NT2/D1 (cell line): ENCODE results near the gene SPSB4.
"Not testable (repeated sequence)": the region's sequence is repeated elsewhere in the genome, so short reads cannot be mapped to it uniquely, and the experiment has no call there.

Experiments
- DNase-seq: peaks from one replicate; pipeline ENCODE4 v3.0.0-alpha.2; 2011; ENCODE audit warnings: low read depth, low spot score
- H3K27me3 ChIP-seq: 2 replicates; pipeline ENCODE4 v1.6.0; 2011; ENCODE audit warnings: mild to moderate bottlenecking; ENCODE audit not compliant: insufficient read length, insufficient read depth
- H3K36me3 ChIP-seq: 2 replicates; pipeline ENCODE4 v1.6.1; 2011; ENCODE audit warnings: mild to moderate bottlenecking, low read length, mixed read lengths; ENCODE audit not compliant: insufficient read depth, insufficient read length
- H3K4me1 ChIP-seq: 2 replicates; pipeline ENCODE4 v1.5.1; 2011; ENCODE audit not compliant: insufficient read depth, insufficient read length
- H3K4me3 ChIP-seq: 2 replicates; pipeline ENCODE4 v1.5.1; 2011; ENCODE audit warnings: low read depth; ENCODE audit not compliant: insufficient read length
- H3K9ac ChIP-seq: 2 replicates; pipeline ENCODE4 v1.6.0; 2011; ENCODE audit warnings: low read depth; ENCODE audit not compliant: insufficient read length
- H3K9me3 ChIP-seq: 2 replicates; pipeline ENCODE4 v1.5.1; 2011; ENCODE audit warnings: mild to moderate bottlenecking, low read length; ENCODE audit not compliant: insufficient read depth
- SUZ12 ChIP-seq: IDR thresholded peaks from 2 replicates; pipeline ENCODE4 v1.6.1; 2011; ENCODE audit not compliant: insufficient read length, insufficient read depth; ENCODE audit errors: extremely low read depth
- YY1 ChIP-seq: IDR thresholded peaks from 2 replicates; pipeline ENCODE4 v1.6.1; 2011; ENCODE audit not compliant: insufficient read length, insufficient read depth
- ZNF274 ChIP-seq: IDR thresholded peaks from 2 replicates; pipeline ENCODE4 v1.6.1; 2011; ENCODE audit warnings: mild to moderate bottlenecking, low read depth, low read length

SPSB4 gene

GRCh38 chr3:141050576-141051442 lies at the start of gene SPSB4:
TSS of gene SPSB4 (plus strand) at chr3:141051347. CDS start at chr3:141066105, 14,758 bp downstream.
- peak; percentile 87 for DNase-seq
- Histone ChIP-seq H3K9me3 (peaks cover 5% of the 10 kb centered on the region; the same call in 1 of the 2 replicates), H3K4me1 (peaks cover 2% of the 10 kb centered on the region), H3K4me3 (peak within 1 kb of the TSS; percentile 64), H3K27me3 (peaks cover 21% of the 10 kb centered on the region), H3K36me3 (peaks cover 5% of the 10 kb centered on the region), H3K9ac (peak within 1 kb of the TSS; percentile 87)
- no peak for TF ChIP-seq YY1

- H3K9ac ChIP-seq: no peak overlapping the region
- no peak overlapping the region for H3K4me3 ChIP-seq
- no peaks in the 10 kb centered on the region for H3K4me1 ChIP-seq
- no peaks in the 10 kb centered on the region for H3K36me3 ChIP-seq
- H3K27me3 ChIP-seq: peaks cover 1% of the 10 kb centered on the region
- H3K9me3 ChIP-seq: no peaks in the 10 kb centered on the region
- TF ChIP-seq YY1: no peak
- no peak for TF ChIP-seq ZNF274
- no peak for TF ChIP-seq SUZ12
- no peak for DNase-seq
Observed at GRCh38 chr3:141006344-141006743, 44.8 kb upstream of the SPSB4 start.

DNA sequence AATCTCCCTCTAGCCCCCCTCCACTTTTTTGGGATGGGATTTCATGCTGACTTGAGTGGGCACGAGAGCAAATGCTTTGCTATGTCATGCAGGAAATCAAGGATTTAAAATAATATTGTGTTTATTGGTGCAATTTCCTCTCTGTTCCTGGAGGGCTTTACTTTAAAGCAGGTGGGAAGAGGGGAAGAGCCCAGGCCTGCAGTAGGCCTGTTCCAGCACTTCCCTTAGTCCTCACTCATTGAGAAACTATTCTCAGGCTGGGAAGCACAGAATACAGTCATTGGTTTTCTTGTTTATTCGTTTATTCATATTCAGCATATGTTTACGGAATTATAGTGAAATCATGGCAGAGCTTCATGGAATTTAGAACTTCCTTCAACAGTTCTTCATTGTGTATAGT lies 41.7 kb upstream of the SPSB4 start:
- DNase-seq: no peak
- no peak overlapping the region for H3K9ac ChIP-seq
- peaks cover 2% of the 10 kb centered on the region for H3K27me3 ChIP-seq
- H3K36me3 ChIP-seq: no peaks in the 10 kb centered on the region
- no peak overlapping the region for H3K4me3 ChIP-seq
- H3K4me1 ChIP-seq: no peaks in the 10 kb centered on the region
- no peaks in the 10 kb centered on the region for H3K9me3 ChIP-seq
- TF ChIP-seq ZNF274 (no peak), YY1 (no peak), SUZ12 (no peak)

GRCh38 chr3:141011232-141011996 lies 39.7 kb upstream of the SPSB4 start:
- peak; percentile 76 for DNase-seq
- H3K9ac ChIP-seq: no peak overlapping the region
- H3K9me3 ChIP-seq: no peaks in the 10 kb centered on the region
- no peaks in the 10 kb centered on the region for H3K36me3 ChIP-seq
- peaks cover 2% of the 10 kb centered on the region for H3K27me3 ChIP-seq
- H3K4me1 ChIP-seq: no peaks in the 10 kb centered on the region
- TF ChIP-seq ZNF274: no peak
- TF ChIP-seq YY1: no peak
- no peak for TF ChIP-seq SUZ12
- no peak overlapping the region for H3K4me3 ChIP-seq

GRCh38 chr3:141011997-141012262 lies 39.2 kb upstream of the SPSB4 start:
- DNase-seq: no peak
- Histone ChIP-seq H3K4me1 (no peaks in the 10 kb centered on the region), H3K36me3 (no peaks in the 10 kb centered on the region), H3K9me3 (no peaks in the 10 kb centered on the region), H3K4me3 (no peak overlapping the region), H3K9ac (no peak overlapping the region), H3K27me3 (peaks cover 2% of the 10 kb centered on the region)
- TF ChIP-seq SUZ12: no peak
- TF ChIP-seq ZNF274: no peak
- TF ChIP-seq YY1: no peak

- Histone ChIP-seq H3K4me1 (no peaks in the 10 kb centered on the region), H3K9ac (no peak overlapping the region), H3K9me3 (no peaks in the 10 kb centered on the region), H3K4me3 (no peak overlapping the region), H3K36me3 (no peaks in the 10 kb centered on the region), H3K27me3 (peaks cover 2% of the 10 kb centered on the region)
- no peak for TF ChIP-seq YY1
- peak; percentile 3 for DNase-seq
Observed at GRCh38 chr3:141012571-141012970, 38.6 kb upstream of the SPSB4 start.

GRCh38 chr3:141015481-141015880 lies 35.7 kb upstream of the SPSB4 start:
- no peaks in the 10 kb centered on the region for H3K4me1 ChIP-seq
- H3K36me3 ChIP-seq: no peaks in the 10 kb centered on the region
- DNase-seq: no peak
- no peak overlapping the region for H3K4me3 ChIP-seq
- no peaks in the 10 kb centered on the region for H3K9me3 ChIP-seq
- TF ChIP-seq ZNF274 (no peak), SUZ12 (no peak), YY1 (no peak)
- no peak overlapping the region for H3K9ac ChIP-seq
- H3K27me3 ChIP-seq: peaks cover 2% of the 10 kb centered on the region

- H3K36me3 ChIP-seq, H3K27me3 ChIP-seq, H3K9ac ChIP-seq, DNase-seq, H3K4me1 ChIP-seq, H3K4me3 ChIP-seq, H3K9me3 ChIP-seq: not testable (repeated sequence)
Observed at GRCh38 chr3:141017366-141018322, 33.5 kb upstream of the SPSB4 start.
